ENCODE data around the gene MORN1. TPM values are rescaled to one million over a fixed set of nuclear protein-coding genes. Genes with fewer than 3 reads are reported as not detected.
A peak's percentile ranks its signal among the peaks of the same experiment; 100 is the strongest.

The MORN1 gene
- total and polyA plus RNA-seq, 4 donors: 5.2 to 23.9 (median 13.9) TPM

GRCh38 chr1:2350501-2350900 lies 40.9 kb downstream of the MORN1 start:
- peaks cover 0 to 9% (median 0%) of the 10 kb centered on the region in 5 donors for H3K4me1 ChIP-seq (ENCODE audit: control insufficient read depth in 5 of 5, insufficient read depth in 5 of 5, low read length in 5 of 5)
- DNase-seq (no peak), ATAC-seq (ENCODE audit: insufficient read depth, low FRiP score) (no peak)
- no peak overlapping the region for H3K9ac ChIP-seq (ENCODE audit: insufficient read depth in 1 of 2, low read length in 2 of 2)
- H3K27me3 ChIP-seq (ENCODE audit: control insufficient read depth in 3 of 3, insufficient read depth in 3 of 3, low read length in 2 of 3): no peaks in the 10 kb centered on the region
- H3K4me3 ChIP-seq: no peak overlapping the region
- no peaks in the 10 kb centered on the region for H3K36me3 ChIP-seq (ENCODE audit: control insufficient read depth in 4 of 4, insufficient read depth in 4 of 4, low read length in 4 of 4)
- TF ChIP-seq CTCF (IDR thresholded peaks at IDR 0.05; ENCODE audit: control extremely low read depth, extremely low read depth): no peak
- H3K9me3 ChIP-seq (ENCODE audit: control insufficient read depth in 4 of 4, insufficient read depth in 3 of 4, low read length in 3 of 4): peaks cover 0 to 5% (median 0%) of the 10 kb centered on the region in 4 donors
- WGBS, 2 donors: 88 to 89% methylated on average over 10 of the region's 10 CpGs
- H3K27ac ChIP-seq (ENCODE audit: low read depth in 1 of 2, low read length in 1 of 2): no peak overlapping the region

GRCh38 chr1:2349806-2350205 lies 41.5 kb downstream of the MORN1 start:
- Histone ChIP-seq H3K4me3 (no peak overlapping the region), H3K9me3 (ENCODE audit: control insufficient read depth in 4 of 4, insufficient read depth in 3 of 4, low read length in 3 of 4) (peaks cover 0 to 5% (median 0%) of the 10 kb centered on the region in 4 donors), H3K27ac (ENCODE audit: low read depth in 1 of 2, low read length in 1 of 2) (no peak overlapping the region), H3K4me1 (ENCODE audit: control insufficient read depth in 5 of 5, insufficient read depth in 5 of 5, low read length in 5 of 5) (peaks cover 0 to 9% (median 0%) of the 10 kb centered on the region in 5 donors), H3K27me3 (ENCODE audit: control insufficient read depth in 3 of 3, insufficient read depth in 3 of 3, low read length in 2 of 3) (no peaks in the 10 kb centered on the region), H3K36me3 (ENCODE audit: control insufficient read depth in 4 of 4, insufficient read depth in 4 of 4, low read length in 4 of 4) (no peaks in the 10 kb centered on the region), H3K9ac (ENCODE audit: insufficient read depth in 1 of 2, low read length in 2 of 2) (no peak overlapping the region)
- DNase-seq (no peak), ATAC-seq (ENCODE audit: insufficient read depth, low FRiP score) (no peak)
- 89 to 92% methylated on average over 9 of the region's 9 CpGs for WGBS, 2 donors
- no peak for TF ChIP-seq CTCF (IDR thresholded peaks at IDR 0.05; ENCODE audit: control extremely low read depth, extremely low read depth)

- peaks cover 0 to 5% (median 0%) of the 10 kb centered on the region in 4 donors for H3K9me3 ChIP-seq (ENCODE audit: control insufficient read depth in 4 of 4, insufficient read depth in 3 of 4, low read length in 3 of 4)
- H3K4me1 ChIP-seq (ENCODE audit: control insufficient read depth in 5 of 5, insufficient read depth in 5 of 5, low read length in 5 of 5): peaks cover 0 to 7% (median 0%) of the 10 kb centered on the region in 5 donors
- TF ChIP-seq CTCF (IDR thresholded peaks at IDR 0.05; ENCODE audit: control extremely low read depth, extremely low read depth): no peak
- 91 to 92% methylated on average over 50 to 59 of the region's 59 CpGs for WGBS, 2 donors
- H3K36me3 ChIP-seq (ENCODE audit: control insufficient read depth in 4 of 4, insufficient read depth in 4 of 4, low read length in 4 of 4): no peaks in the 10 kb centered on the region
- peak in 1 of 3 donors; percentile 10 for DNase-seq
- no peaks in the 10 kb centered on the region for H3K27me3 ChIP-seq (ENCODE audit: control insufficient read depth in 3 of 3, insufficient read depth in 3 of 3, low read length in 2 of 3)
- H3K4me3 ChIP-seq: no peak overlapping the region
- H3K27ac ChIP-seq (ENCODE audit: low read depth in 1 of 2, low read length in 1 of 2): no peak overlapping the region
- H3K9ac ChIP-seq (ENCODE audit: insufficient read depth in 1 of 2, low read length in 2 of 2): no peak overlapping the region
- ATAC-seq (ENCODE audit: insufficient read depth, low FRiP score): no peak
Measured at GRCh38 chr1:2348346-2349325, 42.7 kb downstream of the MORN1 start.
